Fibroblast of upper back skin (primary cell): ENCODE results near the gene NXPH3.

ENCODE experiments used
- DNase-seq: peaks from one replicate; pipeline ENCODE4 v3.0.0-alpha.2; 2013

Gene NXPH3

GRCh38 chr17:49631496-49631895, 55.8 kb downstream of the NXPH3 start:
- peak; percentile 41 for DNase-seq
